Ascending aorta (tissue), 2 donors: Measurements from ENCODE around the gene CHD6. TPM values are rescaled to one million over a fixed set of nuclear protein-coding genes. Genes with fewer than 3 reads are reported as not detected.

Source experiments
- DNase-seq, 2 donors: peaks; one replicate each; pipeline ENCODE4 v3.0.0-alpha.2; 2019; ENCODE audit warnings: low spot score in 2 of 2
- H3K27ac ChIP-seq, 2 donors: fragments of 200-600 bp; sonication (generic); one replicate each; pipeline ENCODE4 v1.5.1; 2016 to 2017; ENCODE audit warnings: mild to moderate bottlenecking in 1 of 2
- H3K27me3 ChIP-seq: fragments of 200-600 bp; sonication (generic); one replicate; pipeline ENCODE4 v1.5.1; 2017
- H3K36me3 ChIP-seq, 2 donors: fragments of 200-600 bp; sonication (generic); one replicate each; pipeline ENCODE4 v1.5.1; 2016
- H3K4me1 ChIP-seq, 2 donors: fragments of 200-600 bp; sonication (generic); one replicate each; pipeline ENCODE4 v1.5.1; 2016 to 2017; ENCODE audit warnings: mild to moderate bottlenecking in 1 of 2
- H3K4me3 ChIP-seq, 2 donors: fragments of 200-600 bp; sonication (generic); one replicate each; pipeline ENCODE4 v1.5.1; 2016 to 2017; ENCODE audit warnings: mild to moderate bottlenecking in 1 of 2
- H3K9me3 ChIP-seq, 2 donors: fragments of 200-600 bp; sonication (generic); one replicate each; pipeline ENCODE4 v1.5.1; 2016
- intact Hi-C: fragments of 100-400 bp; cut with DNase I; formaldehyde crosslinking; loops from one replicate; pipeline ENCODE4 v1.15.1; 2023
- total RNA-seq: library from RNA; depleted of rRNA; stranded (reverse); fragments of >200 nt; gene quantifications from one replicate; pipeline ENCODE4 v1.1.0, GENCODE V29; 2016
- TF ChIP-seq, protein P1 (sequence below), 3 experiments: fragments of 200-600 bp in 2 of 3; fragments of 450-650 bp in 1 of 3; sonication (generic) in 2 of 3; IDR thresholded peaks; one replicate each; pipeline ENCODE4 v1.5.1; 2016 to 2019; ENCODE audit warnings: antibody characterized with exemption in 3 of 3, mild to moderate bottlenecking in 1 of 3, moderate library complexity in 1 of 3

Gene CHD6
- total RNA-seq, 1 donor from 2014 or later = 42.9 TPM

DNA sequence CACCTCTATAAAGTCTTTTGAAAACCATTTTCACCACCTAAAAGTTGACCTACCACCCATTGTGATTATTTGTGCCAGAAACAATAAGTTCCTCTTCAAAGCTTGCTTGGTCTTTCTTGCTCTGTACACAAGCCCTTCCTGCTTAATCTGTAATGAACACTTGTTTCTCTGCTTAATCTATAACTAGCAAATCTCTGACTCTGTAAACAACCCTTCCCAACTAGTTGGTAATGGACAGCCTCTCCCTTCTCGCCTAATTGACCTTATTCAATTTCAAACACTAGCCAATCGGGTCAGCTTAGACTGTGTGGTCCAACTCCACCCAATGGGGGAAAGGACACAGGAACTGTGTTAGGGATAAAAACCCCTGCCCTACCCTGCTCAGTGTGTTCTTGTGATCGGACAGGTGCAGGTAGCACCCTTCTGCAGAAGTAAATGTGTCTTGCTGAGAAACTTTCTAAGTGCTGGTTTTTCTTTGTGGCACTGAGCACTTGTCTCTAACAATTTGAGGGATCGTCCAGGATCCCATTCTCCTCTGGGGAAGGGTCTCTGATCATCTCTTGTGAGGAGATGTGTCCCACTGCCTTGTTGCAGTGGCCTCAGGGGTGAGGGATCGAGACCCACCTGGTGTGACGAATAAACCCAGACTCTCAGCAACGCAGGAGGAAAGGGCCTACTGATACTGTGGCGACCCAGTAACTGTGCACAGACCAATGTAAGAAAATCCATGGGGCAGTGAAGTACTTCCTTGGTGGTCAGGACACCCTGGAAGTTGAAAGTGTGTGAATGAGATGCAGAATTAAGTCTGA, 23.5 kb downstream of the CHD6 start:
- Histone ChIP-seq H3K27me3 (no peaks in the 10 kb centered on the region), H3K9me3 (peaks cover 24 to 31% of the 10 kb centered on the region in 2 donors), H3K27ac (no peak overlapping the region), H3K4me3 (no peak overlapping the region), H3K4me1 (no peaks in the 10 kb centered on the region), H3K36me3 (peaks cover 0 to 6% of the 10 kb centered on the region in 2 donors)
- DNase-seq = no peak
- TF ChIP-seq, protein P1, sequence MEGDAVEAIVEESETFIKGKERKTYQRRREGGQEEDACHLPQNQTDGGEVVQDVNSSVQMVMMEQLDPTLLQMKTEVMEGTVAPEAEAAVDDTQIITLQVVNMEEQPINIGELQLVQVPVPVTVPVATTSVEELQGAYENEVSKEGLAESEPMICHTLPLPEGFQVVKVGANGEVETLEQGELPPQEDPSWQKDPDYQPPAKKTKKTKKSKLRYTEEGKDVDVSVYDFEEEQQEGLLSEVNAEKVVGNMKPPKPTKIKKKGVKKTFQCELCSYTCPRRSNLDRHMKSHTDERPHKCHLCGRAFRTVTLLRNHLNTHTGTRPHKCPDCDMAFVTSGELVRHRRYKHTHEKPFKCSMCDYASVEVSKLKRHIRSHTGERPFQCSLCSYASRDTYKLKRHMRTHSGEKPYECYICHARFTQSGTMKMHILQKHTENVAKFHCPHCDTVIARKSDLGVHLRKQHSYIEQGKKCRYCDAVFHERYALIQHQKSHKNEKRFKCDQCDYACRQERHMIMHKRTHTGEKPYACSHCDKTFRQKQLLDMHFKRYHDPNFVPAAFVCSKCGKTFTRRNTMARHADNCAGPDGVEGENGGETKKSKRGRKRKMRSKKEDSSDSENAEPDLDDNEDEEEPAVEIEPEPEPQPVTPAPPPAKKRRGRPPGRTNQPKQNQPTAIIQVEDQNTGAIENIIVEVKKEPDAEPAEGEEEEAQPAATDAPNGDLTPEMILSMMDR (IDR thresholded peaks at IDR 0.05) = no peak
- intact Hi-C loops = no loop called here

DNA sequence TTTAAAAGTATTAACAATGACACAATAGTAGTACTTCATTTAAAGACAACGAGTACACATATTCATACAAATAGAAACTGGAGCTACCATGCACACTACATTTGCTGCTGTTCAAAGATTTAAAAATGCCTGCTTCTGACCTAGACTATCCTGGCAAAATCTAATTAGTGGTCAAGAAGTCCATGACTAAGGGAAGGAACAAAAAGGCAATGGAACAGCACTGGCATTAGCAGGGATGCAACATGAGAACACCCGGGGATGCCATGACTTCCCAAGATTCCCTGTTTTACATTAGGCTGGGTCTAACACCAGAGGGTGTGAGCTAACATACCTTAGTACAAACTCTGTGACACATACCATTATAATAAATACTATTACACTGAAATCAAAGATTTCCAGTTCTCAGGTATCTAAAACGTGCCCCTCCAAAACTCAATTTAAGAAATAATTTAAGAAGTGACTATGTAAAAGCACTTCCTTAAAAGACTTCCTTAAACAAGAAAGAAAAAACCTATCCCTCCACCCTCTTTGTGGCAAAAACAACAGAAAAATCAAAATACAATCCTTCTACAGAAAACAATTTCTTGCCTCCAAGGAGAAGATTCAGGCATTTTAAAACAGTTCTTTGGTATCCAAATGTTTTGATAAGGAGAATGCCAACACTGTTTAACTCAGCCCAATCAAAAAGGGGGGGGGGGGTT, 25.5 kb downstream of the CHD6 start:
- Histone ChIP-seq H3K4me3 (no peak overlapping the region), H3K9me3 (peaks cover 6 to 23% of the 10 kb centered on the region in 2 donors), H3K36me3 (peaks cover 0 to 6% of the 10 kb centered on the region in 2 donors), H3K4me1 (no peaks in the 10 kb centered on the region), H3K27me3 (no peaks in the 10 kb centered on the region), H3K27ac (no peak overlapping the region)
- TF ChIP-seq, protein P1 (IDR thresholded peaks at IDR 0.05) = no peak
- intact Hi-C loops = no loop called here
- no peak for DNase-seq

DNA sequence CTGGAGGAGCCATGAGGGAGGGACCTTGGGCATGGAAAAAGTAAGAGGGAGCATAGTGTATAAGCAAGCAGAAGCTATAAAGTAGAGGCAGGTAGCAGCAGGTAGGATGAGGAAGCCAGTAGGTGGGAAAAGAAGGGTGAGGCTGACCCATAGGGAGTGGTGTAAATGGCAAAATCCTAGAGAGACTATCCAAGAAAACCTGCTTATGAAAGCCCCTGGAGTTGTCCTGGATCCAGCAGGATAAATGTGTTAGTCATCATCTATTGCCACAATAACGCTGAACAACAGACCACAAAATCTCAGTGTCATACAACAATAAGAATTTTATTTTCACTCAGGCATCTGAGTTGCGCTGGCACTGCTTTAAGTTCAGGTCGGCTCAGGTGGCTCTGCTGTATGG, 30.2 kb downstream of the CHD6 start:
- TF ChIP-seq, protein P1 (IDR thresholded peaks at IDR 0.05) = no peak
- Histone ChIP-seq H3K27ac (no peak overlapping the region), H3K4me3 (no peak overlapping the region), H3K4me1 (no peaks in the 10 kb centered on the region), H3K36me3 (peaks cover 0 to 10% of the 10 kb centered on the region in 2 donors), H3K9me3 (peaks cover 0 to 20% of the 10 kb centered on the region in 2 donors), H3K27me3 (no peaks in the 10 kb centered on the region)
- intact Hi-C loops = no loop called here
- DNase-seq = no peak

DNA sequence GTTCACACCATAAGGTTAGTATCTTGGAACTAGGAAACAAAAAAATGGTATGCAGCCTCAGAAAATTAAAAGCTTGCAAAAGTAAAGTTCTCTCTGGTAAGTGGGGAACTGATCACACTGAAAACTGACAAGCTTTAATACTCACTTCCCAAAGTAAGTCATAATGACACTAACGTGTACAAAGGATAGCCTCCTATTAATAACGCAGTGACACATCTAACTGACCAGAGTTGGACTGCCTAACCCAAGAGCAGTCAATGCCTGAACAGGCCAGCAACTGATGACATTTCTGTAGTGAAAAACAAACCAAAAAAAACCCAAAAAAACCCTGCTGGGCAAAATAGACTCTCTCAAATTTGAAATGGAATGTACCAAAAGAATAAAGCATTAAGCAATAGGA, 30.7 kb downstream of the CHD6 start:
- peaks cover 0 to 20% of the 10 kb centered on the region in 2 donors for H3K9me3 ChIP-seq
- intact Hi-C loops = no loop called here
- H3K4me1 ChIP-seq = no peaks in the 10 kb centered on the region
- no peak for DNase-seq
- TF ChIP-seq, protein P1 (IDR thresholded peaks at IDR 0.05) = no peak
- H3K4me3 ChIP-seq = no peak overlapping the region
- no peak overlapping the region for H3K27ac ChIP-seq
- peaks cover 0 to 10% of the 10 kb centered on the region in 2 donors for H3K36me3 ChIP-seq
- H3K27me3 ChIP-seq = no peaks in the 10 kb centered on the region

DNA sequence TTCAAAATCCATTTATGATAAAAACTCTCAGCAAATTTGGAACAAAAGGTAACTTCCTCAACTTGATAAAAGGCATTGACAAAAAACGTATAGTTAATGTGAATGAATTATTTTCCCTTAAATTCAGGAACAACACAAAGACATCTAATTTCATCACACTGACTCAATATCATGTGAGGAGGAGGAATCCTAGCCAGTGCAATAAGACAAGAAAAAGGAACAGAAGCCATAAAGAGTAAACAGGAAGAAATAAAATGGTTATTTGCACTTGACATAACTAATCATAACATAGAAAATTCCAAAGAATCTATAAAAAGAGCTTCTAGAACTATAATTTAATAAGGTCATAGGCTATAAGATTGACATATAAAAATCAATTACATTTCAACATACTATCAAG, 31.4 kb downstream of the CHD6 start:
- Histone ChIP-seq H3K9me3 (peaks cover 0 to 20% of the 10 kb centered on the region in 2 donors), H3K4me1 (no peaks in the 10 kb centered on the region), H3K36me3 (peaks cover 0 to 10% of the 10 kb centered on the region in 2 donors), H3K27ac (no peak overlapping the region), H3K4me3 (no peak overlapping the region), H3K27me3 (no peaks in the 10 kb centered on the region)
- no peak for DNase-seq
- TF ChIP-seq, protein P1 (IDR thresholded peaks at IDR 0.05) = no peak
- intact Hi-C loops = no loop called here
